ENCODE results near the gene RBM38. TPM values are rescaled to one million over a fixed set of nuclear protein-coding genes. Genes with fewer than 3 reads are reported as not detected.
"Not testable (repeated sequence)": the region's sequence is repeated elsewhere in the genome, so short reads cannot be mapped to it uniquely, and the experiment has no call there.

RBM38 gene
- 10 to 100 TPM; 13.2 to 17.5 (median 15.8) TPM for polyA plus RNA-seq
- long read RNA-seq, donor 1, transcript RBM38-203 (4 exons, 2,382 nt), result major isoform, 10 of 18 reads
- long read RNA-seq, donor 1, partial matches to known transcripts, result 8 of 18 reads
- long read RNA-seq, donor 1, other reads (novel, unspliced or antisense), result 0 of 18 reads
- long read RNA-seq, donor 2, transcript RBM38-203 (4 exons, 2,382 nt), result major isoform, 5 of 5 reads
- long read RNA-seq, donor 2, partial matches to known transcripts, result 0 of 5 reads
- long read RNA-seq, donor 2, other reads (novel, unspliced or antisense), result 0 of 5 reads
- long read RNA-seq, donor 3, partial matches to known transcripts, result 0 of 2 reads
- long read RNA-seq, donor 3, other reads (novel, unspliced or antisense), result 0 of 2 reads
- long read RNA-seq, donor 4, result 0 reads
- long read RNA-seq, donor 5, transcript RBM38-203 (4 exons, 2,382 nt), result major isoform, 7 of 7 reads
- long read RNA-seq, donor 5, partial matches to known transcripts, result 0 of 7 reads
- long read RNA-seq, donor 5, other reads (novel, unspliced or antisense), result 0 of 7 reads
- long read RNA-seq, donor 6, partial matches to known transcripts, result 0 of 4 reads
- long read RNA-seq, donor 6, other reads (novel, unspliced or antisense), result 0 of 4 reads
- long read RNA-seq, donor 7, transcript RBM38-203 (4 exons, 2,382 nt), result major isoform, 50 of 76 reads
- long read RNA-seq, donor 7, transcript RBM38-205 (3 exons, 686 nt), result minor isoform, 13 of 76 reads
- long read RNA-seq, donor 7, partial matches to known transcripts, result 13 of 76 reads
- long read RNA-seq, donor 7, other reads (novel, unspliced or antisense), result 0 of 76 reads
- long read RNA-seq, donor 8, partial matches to known transcripts, result 0 of 1 reads
- long read RNA-seq, donor 8, other reads (novel, unspliced or antisense), result 0 of 1 reads
- long read RNA-seq, donor 9, partial matches to known transcripts, result 0 of 1 reads
- long read RNA-seq, donor 9, other reads (novel, unspliced or antisense), result 0 of 1 reads
- long read RNA-seq, donor 10, transcript RBM38-203 (4 exons, 2,382 nt), result major isoform, 10 of 26 reads
- long read RNA-seq, donor 10, partial matches to known transcripts, result 14 of 26 reads
- long read RNA-seq, donor 10, other reads (novel, unspliced or antisense), result 0 of 26 reads

- peaks cover 0 to 8% (median 0%) of the 10 kb centered on the region in 3 donors for H3K4me1 ChIP-seq (ENCODE audit: control insufficient read depth in 3 of 3, insufficient read depth in 2 of 3, low read depth in 1 of 3, low read length in 2 of 3)
- 24 to 39% (median 34%) methylated on average over 50 to 78 of the region's 78 CpGs for WGBS, 3 donors
Observed at GRCh38 chr20:57390604-57391438, at the start of gene RBM38. RBM38 (plus strand) TSS chr20:57391396; CDS start chr20:57391582, 186 bp downstream.

GRCh38 chr20:57341663-57342062 lies 49.5 kb upstream of the RBM38 start:
- no peak overlapping the region for H3K27ac ChIP-seq (ENCODE audit: low read depth in 1 of 3, low read length in 2 of 3)
- FAIRE-seq (no peak), DNase-seq (no peak)
- no peaks in the 10 kb centered on the region for H3K9me3 ChIP-seq (ENCODE audit: control insufficient read depth in 2 of 2, insufficient read depth in 1 of 2, low read depth in 1 of 2, low read length in 1 of 2)
- no peaks in the 10 kb centered on the region for H3K4me1 ChIP-seq (ENCODE audit: control insufficient read depth in 3 of 3, insufficient read depth in 2 of 3, low read depth in 1 of 3, low read length in 2 of 3)
- 71 to 78% (median 71%) methylated on average over 2 of the region's 2 CpGs for WGBS, 3 donors
- no peaks in the 10 kb centered on the region for H3K36me3 ChIP-seq (ENCODE audit: control insufficient read depth in 3 of 3, insufficient read depth in 2 of 3, low read depth in 1 of 3, low read length in 3 of 3)
- no peak overlapping the region for H3K4me3 ChIP-seq (ENCODE audit: low read depth in 1 of 3, low read length in 3 of 3)
- peaks cover 0 to 2% (median 0%) of the 10 kb centered on the region in 3 donors for H3K27me3 ChIP-seq (ENCODE audit: control insufficient read depth in 3 of 3, insufficient read depth in 3 of 3, low read length in 3 of 3)

More at GRCh38 chr20:57390604-57391438, at the start of gene RBM38:
- H3K9me3 ChIP-seq (ENCODE audit: control insufficient read depth in 2 of 2, insufficient read depth in 1 of 2, low read depth in 1 of 2, low read length in 1 of 2), result no peaks in the 10 kb centered on the region
- DNase-seq (peak; percentile 70 to 80), FAIRE-seq (no peak)
- peak within 1 kb of the TSS in 2 of 3 donors; percentile 43 to 82 for H3K27ac ChIP-seq (ENCODE audit: low read depth in 1 of 3, low read length in 2 of 3)
- H3K27me3 ChIP-seq (ENCODE audit: control insufficient read depth in 3 of 3, insufficient read depth in 3 of 3, low read length in 3 of 3), result no peaks in the 10 kb centered on the region
- peaks cover 0 to 31% (median 0%) of the 10 kb centered on the region in 3 donors for H3K36me3 ChIP-seq (ENCODE audit: control insufficient read depth in 3 of 3, insufficient read depth in 2 of 3, low read depth in 1 of 3, low read length in 3 of 3)
- peak within 1 kb of the TSS; percentile 56 to 93 (median 85) for H3K4me3 ChIP-seq (ENCODE audit: low read depth in 1 of 3, low read length in 3 of 3)

- no peak overlapping the region for H3K27ac ChIP-seq (ENCODE audit: low read depth in 1 of 3, low read length in 2 of 3)
- H3K4me1 ChIP-seq (ENCODE audit: control insufficient read depth in 3 of 3, insufficient read depth in 2 of 3, low read depth in 1 of 3, low read length in 2 of 3), result no peaks in the 10 kb centered on the region
- H3K27me3 ChIP-seq (ENCODE audit: control insufficient read depth in 3 of 3, insufficient read depth in 3 of 3, low read length in 3 of 3), result peaks cover 0 to 2% (median 0%) of the 10 kb centered on the region in 3 donors
- FAIRE-seq, result no peak
- WGBS, 3 donors, result 33 to 40% (median 39%) methylated on average over 2 of the region's 2 CpGs
- no peak for DNase-seq
- no peaks in the 10 kb centered on the region for H3K36me3 ChIP-seq (ENCODE audit: control insufficient read depth in 3 of 3, insufficient read depth in 2 of 3, low read depth in 1 of 3, low read length in 3 of 3)
- H3K9me3 ChIP-seq (ENCODE audit: control insufficient read depth in 2 of 2, insufficient read depth in 1 of 2, low read depth in 1 of 2, low read length in 1 of 2), result no peaks in the 10 kb centered on the region
- no peak overlapping the region for H3K4me3 ChIP-seq (ENCODE audit: low read depth in 1 of 3, low read length in 3 of 3)
Observed at GRCh38 chr20:57342829-57343228, 48.4 kb upstream of the RBM38 start.

GRCh38 chr20:57346477-57346876 lies 44.7 kb upstream of the RBM38 start:
- Histone ChIP-seq H3K9me3 (ENCODE audit: control insufficient read depth in 2 of 2, insufficient read depth in 1 of 2, low read depth in 1 of 2, low read length in 1 of 2) (no peaks in the 10 kb centered on the region), H3K27ac (ENCODE audit: low read depth in 1 of 3, low read length in 2 of 3) (no peak overlapping the region), H3K4me3 (ENCODE audit: low read depth in 1 of 3, low read length in 3 of 3) (no peak overlapping the region), H3K4me1 (ENCODE audit: control insufficient read depth in 3 of 3, insufficient read depth in 2 of 3, low read depth in 1 of 3, low read length in 2 of 3) (no peaks in the 10 kb centered on the region), H3K27me3 (ENCODE audit: control insufficient read depth in 3 of 3, insufficient read depth in 3 of 3, low read length in 3 of 3) (peaks cover 0 to 2% (median 2%) of the 10 kb centered on the region in 3 donors), H3K36me3 (ENCODE audit: control insufficient read depth in 3 of 3, insufficient read depth in 2 of 3, low read depth in 1 of 3, low read length in 3 of 3) (no peaks in the 10 kb centered on the region)
- 0 to 2% (median 0%) methylated on average over 4 of the region's 4 CpGs for WGBS, 3 donors
- FAIRE-seq (no peak), DNase-seq (peak; percentile 62 to 75)

GRCh38 chr20:57347393-57347792 lies 43.8 kb upstream of the RBM38 start:
- Histone ChIP-seq H3K27me3 (ENCODE audit: control insufficient read depth in 3 of 3, insufficient read depth in 3 of 3, low read length in 3 of 3) (peaks cover 0 to 2% (median 2%) of the 10 kb centered on the region in 3 donors), H3K27ac (ENCODE audit: low read depth in 1 of 3, low read length in 2 of 3) (no peak overlapping the region), H3K4me3 (ENCODE audit: low read depth in 1 of 3, low read length in 3 of 3) (no peak overlapping the region), H3K9me3 (ENCODE audit: control insufficient read depth in 2 of 2, insufficient read depth in 1 of 2, low read depth in 1 of 2, low read length in 1 of 2) (no peaks in the 10 kb centered on the region), H3K4me1 (ENCODE audit: control insufficient read depth in 3 of 3, insufficient read depth in 2 of 3, low read depth in 1 of 3, low read length in 2 of 3) (peaks cover 4 to 6% (median 6%) of the 10 kb centered on the region in 3 donors), H3K36me3 (ENCODE audit: control insufficient read depth in 3 of 3, insufficient read depth in 2 of 3, low read depth in 1 of 3, low read length in 3 of 3) (no peaks in the 10 kb centered on the region)
- FAIRE-seq (no peak), DNase-seq (no peak)
- WGBS, 3 donors, result 66 to 77% (median 67%) methylated on average over 4 of the region's 4 CpGs

- 77 to 81% (median 78%) methylated on average over 28 to 47 of the region's 47 CpGs for WGBS, 3 donors
- not testable (repeated sequence) for H3K27me3 ChIP-seq (ENCODE audit: control insufficient read depth in 3 of 3, insufficient read depth in 3 of 3, low read length in 3 of 3); H3K36me3 ChIP-seq (ENCODE audit: control insufficient read depth in 3 of 3, insufficient read depth in 2 of 3, low read depth in 1 of 3, low read length in 3 of 3); DNase-seq; H3K4me1 ChIP-seq (ENCODE audit: control insufficient read depth in 3 of 3, insufficient read depth in 2 of 3, low read depth in 1 of 3, low read length in 2 of 3); H3K27ac ChIP-seq (ENCODE audit: low read depth in 1 of 3, low read length in 2 of 3); FAIRE-seq; H3K4me3 ChIP-seq (ENCODE audit: low read depth in 1 of 3, low read length in 3 of 3); H3K9me3 ChIP-seq (ENCODE audit: control insufficient read depth in 2 of 2, insufficient read depth in 1 of 2, low read depth in 1 of 2, low read length in 1 of 2)
Observed at GRCh38 chr20:57348200-57348921, 42.8 kb upstream of the RBM38 start.

- H3K4me1 ChIP-seq (ENCODE audit: control insufficient read depth in 3 of 3, insufficient read depth in 2 of 3, low read depth in 1 of 3, low read length in 2 of 3); H3K27me3 ChIP-seq (ENCODE audit: control insufficient read depth in 3 of 3, insufficient read depth in 3 of 3, low read length in 3 of 3); H3K4me3 ChIP-seq (ENCODE audit: low read depth in 1 of 3, low read length in 3 of 3); DNase-seq; H3K27ac ChIP-seq (ENCODE audit: low read depth in 1 of 3, low read length in 2 of 3); FAIRE-seq; H3K36me3 ChIP-seq (ENCODE audit: control insufficient read depth in 3 of 3, insufficient read depth in 2 of 3, low read depth in 1 of 3, low read length in 3 of 3); H3K9me3 ChIP-seq (ENCODE audit: control insufficient read depth in 2 of 2, insufficient read depth in 1 of 2, low read depth in 1 of 2, low read length in 1 of 2): not testable (repeated sequence)
- WGBS, 3 donors, result 83 to 89% (median 85%) methylated on average over 21 of the region's 21 CpGs
Observed at GRCh38 chr20:57348922-57349574, 42.1 kb upstream of the RBM38 start.
